Fibroblast of skin of abdomen (primary cell): ENCODE data around the gene TUBG1.
"Not testable (repeated sequence)": the region's sequence is repeated elsewhere in the genome, so short reads cannot be mapped to it uniquely, and the experiment has no call there.

Source experiments
- DNase-seq: peaks from one replicate; pipeline ENCODE4 v3.0.0-alpha.2; 2013

Gene TUBG1

DNA sequence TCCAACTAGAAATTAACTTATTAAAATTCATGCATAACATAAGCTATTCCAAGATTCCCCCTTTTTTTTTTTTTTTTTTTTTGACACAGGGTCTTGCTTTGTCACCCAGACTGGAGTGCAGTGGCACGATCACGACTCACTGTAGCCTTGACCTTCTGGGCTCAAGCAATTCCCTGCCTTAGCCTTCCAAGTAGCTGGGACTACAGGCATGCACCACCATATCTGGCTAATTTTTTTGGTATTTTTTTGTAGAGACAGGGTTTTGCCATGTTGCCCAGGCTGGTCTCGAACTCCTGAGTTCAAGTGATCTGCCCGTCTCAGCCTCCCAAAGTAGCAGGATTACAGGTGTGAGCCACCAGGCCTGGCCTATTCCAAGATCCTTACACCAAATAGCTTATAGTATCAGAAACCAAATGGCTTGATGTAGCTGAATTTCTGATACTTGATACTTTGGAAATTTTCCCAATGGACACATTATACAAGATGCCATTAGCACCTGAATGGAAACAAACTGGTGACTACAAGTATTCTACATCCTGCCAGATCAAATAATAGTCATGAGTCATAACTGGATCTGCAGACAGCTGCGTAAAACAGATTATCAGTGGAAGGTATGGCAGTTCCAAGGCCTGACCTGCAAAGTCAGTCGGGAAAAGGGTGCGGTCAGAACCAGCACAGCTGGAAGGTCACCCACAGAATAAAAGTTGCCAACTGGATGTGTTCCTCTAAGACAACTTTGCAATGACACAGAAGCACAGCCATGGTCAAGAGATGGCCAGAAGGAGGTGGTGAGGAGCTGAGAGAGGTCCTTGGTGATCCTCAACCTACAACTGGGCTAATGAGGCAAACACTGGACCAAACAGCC lies 14.5 kb downstream of the TUBG1 start:
- no peak for DNase-seq

DNA sequence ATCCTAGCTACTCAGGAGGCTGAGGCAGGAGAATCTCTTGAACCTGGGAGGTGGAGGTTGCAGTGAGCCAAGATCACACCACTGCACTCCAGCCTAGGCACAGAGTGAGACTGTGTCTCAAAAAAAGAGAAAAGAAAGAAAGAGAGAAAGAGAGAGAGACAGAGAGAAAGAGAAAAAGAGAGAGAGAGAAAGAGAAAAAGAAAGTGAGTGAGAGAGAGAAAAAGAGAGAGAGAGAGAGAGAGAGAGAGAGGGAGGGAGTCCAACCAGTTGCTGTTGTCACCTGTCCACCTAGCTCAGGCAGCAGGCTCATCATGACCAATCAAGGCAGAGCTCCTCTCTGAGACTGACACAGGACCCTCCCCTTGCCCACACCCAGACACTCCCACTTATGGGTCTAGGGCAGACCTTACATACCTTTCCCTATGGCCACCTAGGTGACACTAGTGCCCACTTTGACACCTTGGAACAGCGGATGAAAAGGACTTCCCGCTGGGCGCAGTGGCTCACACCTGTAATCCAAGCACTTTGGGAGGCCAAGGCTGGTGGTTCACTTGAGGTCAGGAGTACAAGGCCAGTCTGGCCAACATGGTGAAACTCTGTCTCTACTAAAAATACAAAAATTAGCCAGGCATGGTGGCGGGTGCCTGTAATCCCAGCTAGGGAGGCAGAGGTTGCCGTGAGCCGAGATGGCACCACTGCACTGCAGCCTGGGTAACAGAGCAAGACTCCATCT lies 17.7 kb downstream of the TUBG1 start:
- not testable (repeated sequence) for DNase-seq

DNA sequence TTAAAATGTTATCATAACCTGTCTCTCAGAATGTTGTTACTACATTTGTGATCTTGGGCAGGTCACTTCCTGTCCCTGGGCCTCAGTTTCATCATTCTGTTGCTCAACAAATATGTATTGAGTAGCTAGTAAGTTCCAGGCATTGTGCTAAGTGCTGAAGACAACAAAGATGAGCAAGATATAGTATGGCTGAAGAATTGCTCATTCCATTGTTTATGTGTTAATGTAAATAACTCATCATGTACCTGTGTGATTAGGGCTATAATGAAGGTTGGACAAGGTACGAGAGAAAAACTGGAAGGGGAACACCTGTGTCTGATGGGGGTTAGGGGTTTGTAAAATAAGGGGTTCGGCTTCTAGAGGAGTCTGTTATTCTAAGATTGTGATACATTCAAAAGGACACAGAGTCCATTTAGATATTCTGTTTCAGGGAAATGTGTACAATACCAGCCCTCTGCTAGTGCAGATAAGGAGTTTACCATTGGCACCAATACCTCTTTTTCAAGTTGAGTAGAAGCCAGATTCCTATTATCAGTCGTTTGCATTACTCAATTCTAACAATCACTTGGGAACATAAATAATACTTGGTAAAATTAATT lies 20.0 kb downstream of the TUBG1 start:
- DNase-seq: no peak

DNA sequence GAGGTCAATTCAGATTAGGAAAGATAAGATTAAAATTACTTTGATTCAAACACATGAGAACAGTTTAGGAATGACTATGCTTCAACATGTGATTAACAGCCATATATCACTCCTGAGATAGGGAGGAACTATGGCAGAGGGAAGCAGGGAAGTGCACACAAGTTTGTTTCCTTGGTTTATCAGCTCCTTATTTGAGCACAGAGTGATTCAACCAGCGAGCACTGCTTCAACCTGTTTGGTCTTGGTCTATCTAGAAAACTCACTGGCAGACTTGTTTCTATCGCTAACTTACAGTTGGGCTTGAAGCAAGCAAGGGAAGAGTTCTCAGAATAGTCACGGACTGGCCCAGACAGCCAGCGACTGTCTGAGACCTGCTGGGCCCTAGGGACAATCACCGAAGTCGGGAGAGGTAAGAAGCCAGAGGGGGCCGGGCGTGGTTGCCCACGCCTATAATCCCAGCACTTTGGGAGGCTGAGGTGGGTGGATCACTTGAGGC lies 23.5 kb downstream of the TUBG1 start:
- DNase-seq: no peak

DNA sequence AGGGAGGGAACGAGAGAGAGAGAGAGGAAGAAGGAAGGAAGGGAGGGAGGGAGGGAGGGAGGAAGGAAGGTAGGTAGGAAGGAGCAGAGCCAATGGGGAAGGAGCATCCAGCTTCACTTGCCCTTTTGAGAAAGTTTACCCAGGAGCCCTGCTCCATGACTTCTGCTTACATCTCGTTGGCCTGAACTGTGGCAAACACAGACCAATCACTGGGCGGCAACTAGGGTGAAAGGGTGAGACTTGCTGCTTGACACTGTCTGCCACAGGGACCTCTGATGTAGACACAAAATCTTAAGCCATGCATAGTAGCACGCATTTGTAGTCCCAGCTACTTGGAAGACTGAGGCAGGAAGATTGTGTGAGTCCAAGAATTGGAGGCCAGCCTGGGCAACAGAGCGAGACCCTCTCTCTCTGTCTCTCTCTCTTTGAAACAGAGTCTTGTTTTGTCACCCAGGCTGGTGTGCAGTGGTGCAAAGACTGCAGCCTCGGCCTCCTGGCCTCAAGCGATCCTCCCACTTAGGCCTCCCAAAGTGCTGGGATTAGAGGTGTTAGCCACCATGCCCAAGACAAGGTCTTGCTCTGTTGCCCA lies 30.1 kb downstream of the TUBG1 start:
- DNase-seq: no peak

DNA sequence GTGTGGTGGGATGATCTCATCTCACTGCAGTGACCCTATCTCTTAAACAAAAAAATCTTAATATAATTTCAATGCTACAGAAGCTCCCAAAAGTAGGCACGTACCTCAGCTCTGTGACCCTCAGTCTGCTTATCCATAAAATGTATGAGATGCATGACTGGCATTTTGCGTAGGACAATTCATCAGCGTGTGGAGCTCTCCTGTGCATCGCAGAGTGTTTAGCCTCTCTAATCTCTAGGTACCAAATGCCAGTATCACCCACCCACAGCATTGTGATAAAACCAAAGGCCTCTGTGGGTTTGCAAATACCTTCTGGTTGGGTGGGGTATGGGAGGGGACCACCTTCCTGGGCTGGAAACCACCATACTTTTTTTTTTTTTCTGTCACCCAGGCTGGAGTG lies 30.6 kb downstream of the TUBG1 start:
- DNase-seq: no peak

DNA sequence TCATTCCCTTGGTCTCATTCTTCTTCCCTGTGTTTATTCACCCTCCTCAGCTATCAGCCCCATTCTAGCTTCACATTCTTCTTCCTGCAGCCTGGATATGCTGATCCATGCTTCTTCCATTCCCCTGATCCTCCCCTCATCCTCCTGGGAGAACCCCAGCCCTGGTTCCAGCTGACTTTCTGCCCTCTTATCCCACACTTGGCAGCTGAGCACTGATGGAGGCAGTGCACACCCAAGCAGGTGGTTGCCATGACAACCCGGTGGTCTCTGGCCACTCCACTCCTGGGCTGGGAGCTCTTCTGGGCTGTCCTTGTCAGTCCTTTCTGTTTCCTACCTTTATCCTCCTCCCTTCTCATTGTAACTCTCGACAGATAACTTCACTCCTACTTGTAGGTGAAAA lies 32.9 kb downstream of the TUBG1 start:
- no peak for DNase-seq

DNA sequence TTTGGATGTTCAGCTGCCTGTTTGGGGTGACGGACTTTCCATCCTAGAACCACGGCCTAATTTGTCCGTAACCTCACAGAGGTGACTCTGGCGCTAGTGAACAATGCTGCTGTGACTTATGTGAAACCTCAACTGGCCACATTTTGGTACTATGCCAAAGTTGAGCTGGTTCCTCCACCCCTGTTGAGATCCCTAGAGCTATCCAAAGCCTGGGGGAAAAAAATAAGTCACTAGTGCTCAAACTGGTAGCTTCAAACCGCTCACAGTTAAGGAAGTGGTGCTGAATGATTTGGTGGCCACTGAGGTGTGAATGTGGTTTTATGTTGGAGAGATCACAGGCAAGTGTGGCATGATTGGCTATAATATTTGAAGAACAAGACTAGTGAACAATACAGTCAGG lies 38.3 kb downstream of the TUBG1 start:
- no peak for DNase-seq

DNA sequence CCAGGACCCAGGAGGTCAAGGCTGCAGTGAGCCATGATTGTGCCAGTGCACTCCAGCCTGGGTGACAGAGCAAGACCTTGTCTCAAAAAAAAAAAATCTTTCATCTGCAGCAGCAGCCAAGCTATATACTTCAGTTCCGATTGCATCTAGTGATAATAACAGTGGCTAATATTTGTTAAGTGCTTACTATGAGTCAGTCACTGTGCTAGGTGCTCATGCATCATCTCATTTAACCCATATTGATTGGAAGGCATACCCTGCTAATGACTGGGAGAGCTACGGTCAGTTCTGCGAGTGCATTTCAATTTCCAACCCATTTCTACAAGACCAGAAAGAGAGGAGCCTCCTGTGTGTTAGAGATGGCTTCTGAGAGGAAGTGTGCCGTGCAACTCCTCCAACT lies 41.9 kb downstream of the TUBG1 start:
- no peak for DNase-seq

DNA sequence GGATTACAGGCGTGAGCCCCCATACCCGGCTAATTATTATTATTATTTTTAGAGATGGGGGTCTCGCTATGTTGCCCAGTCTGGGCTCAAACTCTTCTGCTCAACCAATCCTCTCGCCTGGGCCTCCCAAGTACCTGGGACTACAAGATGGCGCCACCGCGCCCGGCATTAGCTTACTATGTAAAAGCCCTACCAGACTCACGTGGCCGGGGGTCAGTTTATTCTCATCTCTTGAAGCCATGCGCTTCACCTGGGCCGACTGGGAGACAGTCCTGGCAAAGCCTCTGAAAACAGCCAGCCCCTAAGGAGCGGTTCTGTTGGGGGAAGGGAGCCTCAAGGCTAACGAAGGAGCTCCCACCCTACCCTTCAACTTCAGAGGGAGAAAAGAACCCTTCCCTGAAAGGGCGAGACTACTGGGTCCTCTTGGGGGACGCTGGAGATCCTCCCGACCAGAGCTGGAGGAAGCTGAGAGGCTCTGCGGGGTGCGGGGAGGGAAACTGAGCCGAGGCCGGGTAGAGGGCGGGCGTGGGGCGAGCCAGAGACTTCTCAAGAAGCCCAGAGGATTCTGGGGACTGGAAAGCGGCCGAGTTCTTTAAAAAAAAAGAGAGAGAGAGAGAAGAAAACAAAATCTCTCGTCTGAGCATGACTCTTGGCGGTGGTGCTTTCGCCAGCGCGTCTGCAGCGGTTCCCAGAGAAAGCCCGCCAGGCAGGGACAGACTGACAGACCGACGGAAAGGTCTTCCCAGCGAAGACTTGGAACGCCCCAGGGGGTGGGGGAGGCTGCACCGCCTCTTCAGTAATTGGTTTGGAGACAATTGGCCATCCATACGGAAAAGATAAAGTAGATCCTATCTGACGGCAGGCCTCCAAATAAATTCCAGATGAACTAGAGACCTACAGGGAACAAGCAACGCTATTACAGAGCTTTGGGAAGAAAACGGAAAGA lies 44.0 kb downstream of the TUBG1 start:
- DNase-seq: peak; percentile 78

DNA sequence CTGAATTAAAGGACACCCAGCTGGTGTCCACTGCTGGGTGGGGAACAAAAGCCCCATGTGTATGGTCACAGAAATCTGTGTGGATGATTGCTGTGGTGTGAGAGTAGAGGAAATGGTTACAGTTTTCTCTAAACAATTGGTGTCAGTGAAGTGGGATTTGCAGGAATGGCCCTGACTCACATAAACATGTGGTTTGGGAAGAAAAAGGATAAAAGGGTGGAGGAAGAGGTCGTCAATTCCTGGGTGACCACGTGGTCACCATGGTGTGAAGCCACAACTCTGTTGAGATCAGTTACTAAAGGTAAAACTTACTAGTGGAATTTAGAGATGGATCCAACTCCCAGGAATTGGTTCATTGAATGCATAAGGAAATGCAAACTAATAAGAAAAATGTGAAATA lies 46.0 kb downstream of the TUBG1 start:
- peak; percentile 68 for DNase-seq

DNA sequence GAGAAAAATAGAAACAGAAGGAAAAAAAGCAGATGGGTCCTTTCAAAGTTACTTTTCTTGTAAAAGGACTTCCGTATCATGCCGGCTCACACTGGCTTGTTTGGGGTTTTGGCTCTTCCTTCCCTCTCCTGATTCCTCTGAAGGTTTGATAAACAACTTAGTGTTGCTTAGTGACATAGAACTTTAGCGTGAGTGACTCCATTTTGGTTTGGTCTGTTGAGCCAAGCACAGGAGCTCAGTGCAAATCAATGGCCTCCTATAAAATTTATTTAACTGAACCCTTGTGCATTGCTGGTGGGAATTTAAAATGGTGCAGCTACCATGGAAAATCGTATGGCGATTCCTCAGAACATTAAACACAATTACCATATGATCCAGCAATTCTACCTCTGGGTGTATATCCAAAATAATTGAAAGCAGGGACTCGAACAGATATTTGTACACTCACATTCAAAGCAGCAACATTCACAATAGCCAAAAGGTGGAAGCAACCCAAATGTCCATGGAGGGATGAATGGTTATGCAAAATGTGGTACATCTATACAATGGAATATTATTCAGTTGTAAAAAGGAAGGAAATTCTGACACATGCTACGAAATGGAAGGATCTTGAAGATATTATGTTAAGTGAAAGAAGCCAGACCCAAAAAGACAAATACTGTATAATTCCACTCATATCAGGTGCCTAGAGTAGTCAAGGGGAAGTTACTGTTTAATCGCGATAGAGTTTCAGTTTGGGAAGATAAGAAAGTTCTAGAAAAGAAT lies 48.5 kb downstream of the TUBG1 start:
- DNase-seq: no peak

DNA sequence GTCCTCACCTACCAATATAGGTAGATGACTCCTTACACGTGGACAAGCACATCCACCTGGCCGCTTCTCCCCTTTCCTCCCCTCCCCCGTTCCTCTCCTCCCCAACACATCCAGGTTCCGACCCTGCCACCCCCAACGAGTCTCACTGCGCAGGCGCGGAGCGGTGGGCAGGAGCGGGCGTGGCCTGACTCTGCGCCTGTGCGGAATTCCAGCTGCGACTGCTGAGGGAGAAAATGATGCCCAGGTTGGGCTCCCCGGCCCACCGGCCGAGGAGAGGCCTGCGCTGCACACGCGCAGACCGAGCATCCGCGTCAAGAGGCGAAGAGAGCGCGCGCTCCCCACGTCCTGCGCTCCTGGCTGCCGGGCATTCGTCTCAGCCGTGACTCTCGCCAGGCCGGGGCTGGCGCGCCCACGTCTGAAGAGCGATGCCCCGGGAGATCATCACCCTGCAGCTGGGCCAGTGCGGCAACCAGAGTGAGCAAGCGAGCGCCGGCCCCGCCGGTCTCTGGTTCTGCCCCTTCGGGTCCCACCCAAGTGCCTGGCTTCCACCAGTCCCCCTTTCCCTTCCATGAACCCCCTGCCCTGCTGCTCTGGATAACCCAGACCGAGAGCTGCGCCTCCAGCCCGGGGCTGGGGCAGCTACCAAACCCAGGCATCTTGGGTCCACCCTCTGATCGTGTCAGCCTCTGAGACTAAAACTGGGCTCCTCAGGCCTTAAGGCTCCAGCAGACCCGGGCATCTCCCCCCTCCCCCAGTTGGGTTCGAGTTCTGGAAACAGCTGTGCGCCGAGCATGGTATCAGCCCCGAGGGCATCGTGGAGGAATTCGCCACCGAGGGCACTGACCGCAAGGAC lies 49.8 kb downstream of the TUBG1 start, which contains the start of gene TUBG2:
TUBG2 (plus strand) TSS at position 206 of the 853 bp plus-strand sequence; CDS start at position 426, 220 bp downstream.
- DNase-seq: peak; percentile 91

DNA sequence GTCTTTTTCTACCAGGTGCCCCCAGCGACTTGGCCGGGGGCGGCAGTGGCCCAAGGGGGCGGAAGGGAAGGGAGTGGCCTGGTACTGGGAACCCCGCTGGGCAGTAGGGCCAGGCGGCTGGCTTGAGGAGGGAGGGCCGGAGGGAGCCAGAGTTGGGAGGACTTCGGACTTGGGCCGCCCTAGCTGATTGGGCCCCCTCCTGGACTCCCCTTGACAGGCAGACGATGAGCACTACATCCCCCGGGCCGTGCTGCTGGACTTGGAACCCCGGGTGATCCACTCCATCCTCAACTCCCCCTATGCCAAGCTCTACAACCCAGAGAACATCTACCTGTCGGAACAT lies 50.4 kb downstream of the TUBG1 start:
- not testable (repeated sequence) for DNase-seq

DNA sequence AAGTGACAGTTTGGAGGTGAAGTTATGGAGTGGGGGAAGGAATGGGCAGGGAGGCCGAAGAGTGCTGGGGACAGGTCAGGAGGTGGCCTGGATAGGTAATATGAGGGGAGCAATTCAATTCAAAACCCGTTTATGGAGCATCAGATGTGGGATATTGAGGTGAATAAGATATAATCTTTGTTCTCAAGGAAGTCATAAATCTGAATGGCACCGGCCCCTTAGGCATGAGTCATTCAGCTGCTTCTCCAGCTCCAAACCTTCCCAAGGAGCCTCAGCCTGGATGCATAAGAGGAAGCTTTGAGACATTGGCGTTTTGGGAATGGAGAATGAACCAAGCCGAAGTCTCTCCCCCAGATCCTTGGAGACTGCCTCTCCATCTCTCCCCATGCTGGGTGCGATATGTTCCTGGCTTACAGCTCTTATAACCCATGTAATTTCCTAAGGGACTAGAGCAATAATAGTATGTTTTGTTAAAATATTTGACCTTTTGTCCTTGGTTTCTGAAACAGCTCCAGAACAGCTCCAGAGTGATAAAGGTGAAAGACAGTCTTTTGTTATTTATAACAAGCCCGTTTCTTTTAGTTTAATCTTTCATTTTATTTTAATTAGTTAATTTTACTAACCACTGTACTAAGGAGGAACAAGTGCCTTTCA lies 51.3 kb downstream of the TUBG1 start:
- peak; percentile 80 for DNase-seq
